Spleen (tissue), 11 donors: ENCODE results near the gene SLC6A8. TPM values are rescaled to one million over a fixed set of nuclear protein-coding genes. Genes with fewer than 3 reads are reported as not detected.
A peak's percentile ranks its signal among the peaks of the same experiment; 100 is the strongest.

Experiments
- DNase-seq: peaks from one replicate; pipeline ENCODE4 v3.0.0-alpha.2; 2020
- H3K27ac ChIP-seq, 8 donors: fragments of 200-600 bp; sonication (generic) in 7 of 8; 1 replicate in 4 of 8; 2 replicates in 4 of 8; pipeline versions ENCODE4 v1.5.0 to v1.8.0; 2016 to 2021; ENCODE audit warnings: inconsistent platforms in 4 of 8, mild to moderate bottlenecking in 4 of 8, moderate library complexity in 1 of 8
- H3K27me3 ChIP-seq, 7 donors: fragments of 200-600 bp; sonication (generic) in 6 of 7; replicated peaks in 1 of 7; 1 replicate in 4 of 7; 2 replicates in 3 of 7; pipeline versions ENCODE4 v1.5.0 to v1.8.0; 2016 to 2021; ENCODE audit warnings: inconsistent platforms in 3 of 7, mild to moderate bottlenecking in 1 of 7
- H3K36me3 ChIP-seq, 6 donors: fragments of 200-600 bp; sonication (generic) in 5 of 6; 1 replicate in 4 of 6; 2 replicates in 2 of 6; pipeline versions ENCODE4 v1.5.0 to v1.8.0; 2016 to 2021; ENCODE audit warnings: inconsistent platforms in 2 of 6
- H3K4me1 ChIP-seq, 6 donors: fragments of 200-600 bp; sonication (generic) in 5 of 6; 1 replicate in 3 of 6; 2 replicates in 3 of 6; pipeline versions ENCODE4 v1.5.0 to v1.8.0; 2016 to 2021; ENCODE audit warnings: inconsistent platforms in 3 of 6
- H3K4me3 ChIP-seq, 8 donors: fragments of 200-600 bp; sonication (generic) in 7 of 8; 1 replicate in 4 of 8; 2 replicates in 4 of 8; pipeline versions ENCODE4 v1.5.0 to v1.8.0; 2016 to 2021; ENCODE audit warnings: inconsistent platforms in 4 of 8, mild to moderate bottlenecking in 4 of 8, moderate library complexity in 2 of 8
- H3K9me3 ChIP-seq, 8 donors: fragments of 200-600 bp; sonication (generic) in 7 of 8; 1 replicate in 4 of 8; 2 replicates in 4 of 8; pipeline versions ENCODE4 v1.5.0 to v1.8.0; 2016 to 2021; ENCODE audit warnings: inconsistent platforms in 4 of 8
- POLR2A ChIP-seq, 3 donors: fragments of 450-650 bp; IDR thresholded peaks; one replicate each; pipeline ENCODE4 v1.5.1; 2017; ENCODE audit warnings: antibody characterized with exemption in 3 of 3, mild to moderate bottlenecking in 1 of 3
- POLR2AphosphoS5 ChIP-seq, 3 donors: sonication (generic); formaldehyde crosslinking; IDR thresholded peaks; one replicate each; pipeline ENCODE4 v1.5.1; 2017; ENCODE audit warnings: antibody characterized with exemption in 3 of 3
- WGBS, 5 donors: extraction: QIAGEN DNeasy Blood & Tissue Kit in 3 of 5; methylation state at CpG; one replicate each; pipeline versions ENCODE4 v1.1.5 to v1.1.7; 2013 to 2018; 5-methylcytosine and 5-hydroxymethylcytosine counted together
- intact Hi-C: fragments of 100-400 bp; cut with DNase I; formaldehyde crosslinking; loops from one replicate; pipeline ENCODE4 v1.15.0; 2023; ENCODE audit warnings: low total_unique reads
- polyA plus RNA-seq, 3 donors: library from polyadenylated mRNA; stranded (reverse); fragments of 200-250 nt; gene quantifications; one replicate each; pipeline ENCODE4 v1.2.1, GENCODE V29; 2013
- total RNA-seq, 7 donors: library from RNA; depleted of rRNA in 3 of 7; stranded (reverse); fragments of >200 nt in 3 of 7; fragmentation: NEBNext Ultra II Directional in 4 of 7; extraction: Animal tissue kit (Norgen Biotek cat#: 25700) in 4 of 7; gene quantifications; one replicate each; pipeline versions ENCODE4 v1.1.0 to v1.2.1, GENCODE V29; 2016 to 2021
- TF ChIP-seq, protein P1 (sequence below), 11 experiments: fragments of 200-600 bp in 7 of 11; fragments of 450-650 bp in 4 of 11; sonication (generic) in 4 of 11; IDR thresholded peaks in 8 of 11; conservative IDR thresholded peaks in 3 of 11; 1 replicate in 7 of 11; 2 replicates in 4 of 11; pipeline versions ENCODE4 v1.4.0 to v1.8.0; 2016 to 2021; ENCODE audit warnings: antibody characterized with exemption in 11 of 11, inconsistent platforms in 4 of 11, mild to moderate bottlenecking in 1 of 11
- donor health status: healthy with polysubstance abuse.
- donor health status: DM: no; HTN: no; CAD: no; lungs with moderate emphysema.
- donor health status: DM: no; HTN: no; CAD: no.
- donor health status: Bipolar disorder and iron deficiency.
- donor health status: healthy.
- donor health status: DM: no; HTN: no; CAD: no.
- donor health status: DM: yes; HTN: yes; CAD: no.

The SLC6A8 gene
- total and polyA plus RNA-seq, 10 donors = 3.2 to 72.9 (median 9.6) TPM

DNA sequence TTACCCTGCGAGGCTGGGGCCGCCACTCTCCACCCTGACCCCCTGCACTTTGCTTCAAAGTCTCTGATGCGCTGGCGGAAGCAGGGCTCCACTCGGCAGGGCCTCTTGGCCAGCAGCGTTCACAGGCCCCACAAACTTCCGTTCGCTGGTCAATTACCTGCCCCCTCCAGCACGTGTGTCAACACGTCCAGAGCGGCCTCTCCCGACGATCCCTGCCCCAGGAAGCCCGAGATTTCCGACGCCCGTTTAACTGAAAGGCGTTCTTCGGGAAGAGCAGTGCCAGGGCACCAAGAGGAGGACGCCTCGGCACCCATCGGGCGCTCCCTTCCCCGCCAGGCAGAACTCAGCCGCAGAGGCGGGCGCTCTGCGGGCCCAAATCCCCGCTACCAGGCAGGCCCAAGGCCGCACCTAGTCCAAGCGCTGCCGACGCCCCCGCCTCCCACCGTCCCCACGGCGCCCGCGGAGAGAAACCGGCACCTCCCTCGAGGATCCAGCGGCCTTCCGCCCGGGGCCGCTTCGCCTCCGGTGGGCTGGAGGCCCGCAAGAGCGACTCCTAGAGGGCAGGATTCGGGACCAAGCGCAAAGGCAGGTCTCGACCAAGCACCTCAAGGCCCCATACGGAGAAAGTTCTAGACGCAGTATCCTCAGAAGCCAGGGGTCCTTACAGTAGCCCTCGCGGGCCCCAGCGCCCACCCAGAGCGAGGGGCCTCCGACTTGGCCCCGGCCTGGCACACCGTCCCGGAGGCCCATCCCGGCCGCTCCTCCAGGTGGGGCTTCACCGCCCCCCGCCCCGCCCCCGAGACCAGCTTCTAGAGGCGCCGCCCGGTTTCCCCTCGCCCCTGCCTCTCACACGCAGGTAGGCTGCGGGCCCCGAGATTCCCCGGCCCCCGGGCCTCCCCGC is 35.9 kb downstream of the SLC6A8 start:
- Histone ChIP-seq H3K4me1 (peaks cover 23 to 62% (median 53%) of the 10 kb centered on the region in 6 donors), H3K9me3 (no peaks in the 10 kb centered on the region), H3K27ac (peak overlapping the region; percentile 66 to 95 (median 93)), H3K27me3 (no peaks in the 10 kb centered on the region), H3K36me3 (peaks cover 0 to 37% (median 18%) of the 10 kb centered on the region in 6 donors), H3K4me3 (peak overlapping the region; percentile 54 to 88 (median 66))
- TF ChIP-seq, protein P1, sequence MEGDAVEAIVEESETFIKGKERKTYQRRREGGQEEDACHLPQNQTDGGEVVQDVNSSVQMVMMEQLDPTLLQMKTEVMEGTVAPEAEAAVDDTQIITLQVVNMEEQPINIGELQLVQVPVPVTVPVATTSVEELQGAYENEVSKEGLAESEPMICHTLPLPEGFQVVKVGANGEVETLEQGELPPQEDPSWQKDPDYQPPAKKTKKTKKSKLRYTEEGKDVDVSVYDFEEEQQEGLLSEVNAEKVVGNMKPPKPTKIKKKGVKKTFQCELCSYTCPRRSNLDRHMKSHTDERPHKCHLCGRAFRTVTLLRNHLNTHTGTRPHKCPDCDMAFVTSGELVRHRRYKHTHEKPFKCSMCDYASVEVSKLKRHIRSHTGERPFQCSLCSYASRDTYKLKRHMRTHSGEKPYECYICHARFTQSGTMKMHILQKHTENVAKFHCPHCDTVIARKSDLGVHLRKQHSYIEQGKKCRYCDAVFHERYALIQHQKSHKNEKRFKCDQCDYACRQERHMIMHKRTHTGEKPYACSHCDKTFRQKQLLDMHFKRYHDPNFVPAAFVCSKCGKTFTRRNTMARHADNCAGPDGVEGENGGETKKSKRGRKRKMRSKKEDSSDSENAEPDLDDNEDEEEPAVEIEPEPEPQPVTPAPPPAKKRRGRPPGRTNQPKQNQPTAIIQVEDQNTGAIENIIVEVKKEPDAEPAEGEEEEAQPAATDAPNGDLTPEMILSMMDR (IDR thresholded peaks at IDR 0.05 in 8 of 11, conservative IDR thresholded peaks at IDR 0.05 in 3 of 11) = peak in 3 of 11 experiments; percentile 22 to 40 (median 39)
- TF ChIP-seq POLR2A (IDR thresholded peaks at IDR 0.05) (no peak), POLR2AphosphoS5 (IDR thresholded peaks at IDR 0.05) (peak; percentile 11 to 72 (median 57))
- intact Hi-C loops = no loop called here
- 0 to 34% (median 1%) methylated on average over 19 to 78 of the region's 78 CpGs for WGBS, 5 donors
- peak; percentile 90 for DNase-seq

DNA sequence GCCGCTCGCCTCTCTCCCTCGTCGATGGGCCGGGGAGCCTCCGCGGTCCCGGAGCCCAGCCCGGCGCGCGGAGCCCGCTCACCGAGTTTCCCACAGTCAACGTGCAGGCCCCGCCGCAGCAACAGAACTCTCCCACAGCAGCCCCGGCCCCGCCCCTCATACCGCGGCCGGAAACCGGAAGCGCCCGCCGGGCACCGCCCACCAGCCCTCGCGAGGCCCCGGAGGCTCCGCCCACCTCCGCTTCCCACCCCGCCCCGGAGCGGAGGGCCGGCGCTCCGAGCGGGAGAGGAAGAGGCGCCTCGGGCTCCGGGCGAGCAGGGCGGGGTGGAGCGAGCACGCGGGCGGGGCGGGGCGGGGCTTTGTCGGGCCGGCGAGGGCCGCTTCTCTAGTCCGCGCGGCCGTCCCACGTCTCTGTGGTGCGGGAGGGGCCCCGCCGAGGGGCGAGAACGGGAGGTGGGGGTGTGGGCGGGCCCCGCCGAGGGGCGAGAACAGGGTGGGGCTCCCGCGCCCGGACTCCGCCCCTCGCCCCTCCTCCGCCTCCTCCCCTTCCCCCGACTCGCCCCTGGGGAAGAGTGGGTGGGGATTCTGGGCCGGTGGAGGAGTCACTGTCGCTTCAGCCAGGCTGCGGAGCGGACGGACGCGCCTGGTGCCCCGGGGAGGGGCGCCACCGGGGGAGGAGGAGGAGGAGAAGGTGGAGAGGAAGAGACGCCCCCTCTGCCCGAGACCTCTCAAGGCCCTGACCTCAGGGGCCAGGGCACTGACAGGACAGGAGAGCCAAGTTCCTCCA is 36.7 kb downstream of the SLC6A8 start, which contains the start of the genes ABCD1 and BCAP31:
Gene ABCD1, plus strand, starts transcription at position 605 of the 787 bp plus-strand sequence. CDS start 411 bp downstream, outside the sequence.
Gene BCAP31, minus strand, starts transcription at position 136 of the 787 bp plus-strand sequence. CDS start 1,143 bp downstream, outside the sequence.
- peaks cover 23 to 66% (median 55%) of the 10 kb centered on the region in 6 donors for H3K4me1 ChIP-seq
- H3K4me3 ChIP-seq = peak within 1 kb of the TSS; percentile 54 to 88 (median 66)
- H3K9me3 ChIP-seq = no peaks in the 10 kb centered on the region
- peak; percentile 97 for DNase-seq
- TF ChIP-seq, protein P1 (IDR thresholded peaks at IDR 0.05 in 8 of 11, conservative IDR thresholded peaks at IDR 0.05 in 3 of 11) = no peak
- TF ChIP-seq POLR2A (IDR thresholded peaks at IDR 0.05) (peak; percentile 34 to 84 (median 52)), POLR2AphosphoS5 (IDR thresholded peaks at IDR 0.05) (peak; percentile 96 to 97 (median 97))
- H3K27me3 ChIP-seq = no peaks in the 10 kb centered on the region
- peak within 1 kb of the TSS; percentile 66 to 95 (median 93) for H3K27ac ChIP-seq
- intact Hi-C loops = no loop called here
- 0 to 23% (median 12%) methylated on average over 7 to 72 of the region's 88 CpGs; no CpG with 5 or more reads in 1 of the 5 donors for WGBS, 5 donors
- H3K36me3 ChIP-seq = peaks cover 0 to 35% (median 12%) of the 10 kb centered on the region in 6 donors

DNA sequence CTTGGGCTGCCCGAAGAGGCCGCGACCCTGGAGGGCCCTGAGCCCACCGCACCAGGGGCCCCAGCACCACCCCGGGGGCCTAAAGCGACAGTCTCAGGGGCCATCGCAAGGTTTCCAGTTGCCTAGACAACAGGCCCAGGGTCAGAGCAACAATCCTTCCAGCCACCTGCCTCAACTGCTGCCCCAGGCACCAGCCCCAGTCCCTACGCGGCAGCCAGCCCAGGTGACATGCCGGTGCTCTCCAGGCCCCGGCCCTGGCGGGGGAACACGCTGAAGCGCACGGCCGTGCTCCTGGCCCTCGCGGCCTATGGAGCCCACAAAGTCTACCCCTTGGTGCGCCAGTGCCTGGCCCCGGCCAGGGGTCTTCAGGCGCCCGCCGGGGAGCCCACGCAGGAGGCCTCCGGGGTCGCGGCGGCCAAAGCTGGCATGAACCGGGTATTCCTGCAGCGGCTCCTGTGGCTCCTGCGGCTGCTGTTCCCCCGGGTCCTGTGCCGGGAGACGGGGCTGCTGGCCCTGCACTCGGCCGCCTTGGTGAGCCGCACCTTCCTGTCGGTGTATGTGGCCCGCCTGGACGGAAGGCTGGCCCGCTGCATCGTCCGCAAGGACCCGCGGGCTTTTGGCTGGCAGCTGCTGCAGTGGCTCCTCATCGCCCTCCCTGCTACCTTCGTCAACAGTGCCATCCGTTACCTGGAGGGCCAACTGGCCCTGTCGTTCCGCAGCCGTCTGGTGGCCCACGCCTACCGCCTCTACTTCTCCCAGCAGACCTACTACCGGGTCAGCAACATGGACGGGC is 37.5 kb downstream of the SLC6A8 start:
- H3K9me3 ChIP-seq = no peaks in the 10 kb centered on the region
- peaks cover 23 to 66% (median 55%) of the 10 kb centered on the region in 6 donors for H3K4me1 ChIP-seq
- H3K27ac ChIP-seq = peak overlapping the region; percentile 66 to 95 (median 93)
- TF ChIP-seq POLR2AphosphoS5 (IDR thresholded peaks at IDR 0.05) = no peak
- TF ChIP-seq POLR2A (IDR thresholded peaks at IDR 0.05) = no peak
- TF ChIP-seq, protein P1 (IDR thresholded peaks at IDR 0.05 in 8 of 11, conservative IDR thresholded peaks at IDR 0.05 in 3 of 11) = no peak
- DNase-seq = peak; percentile 88
- peak overlapping the region in 7 of 8 donors; percentile 2 to 88 (median 71) for H3K4me3 ChIP-seq
- intact Hi-C loops = no loop called here
- 61 to 88% (median 78%) methylated on average over 10 to 55 of the region's 55 CpGs for WGBS, 5 donors
- H3K27me3 ChIP-seq = no peaks in the 10 kb centered on the region
- H3K36me3 ChIP-seq = peaks cover 0 to 35% (median 5%) of the 10 kb centered on the region in 6 donors
